ENCODE results near the gene SLC2A8. TPM values are rescaled to one million over a fixed set of nuclear protein-coding genes. Genes with fewer than 3 reads are reported as not detected.

Gene SLC2A8
- total RNA-seq, 5 donors from 2014 or later (not counting 1 experiment from before 2014, with no cell fraction given), result 1.4 to 6.2 (median 2.6) TPM

- ATAC-seq (replicated peaks in 1 of 4) (peak in 1 of 4 experiments; percentile 12), DNase-seq (no peak)
- H3K4me1 Mint-ChIP-seq, result peaks cover 0 to 3% (median under 1%) of the 10 kb centered on the region in 3 donors
- ChIA-PET POLR2A (interaction anchor here in 1 of 2 donors (0.6 to 0.8 kb wide), 2 partner anchors 33 to 253 kb away, joined by 4 to 6 read pairs; no protein-coding TSS in a partner anchor), CTCF (no interaction called here)
- Histone ChIP-seq H3K4me1 (ENCODE audit: control insufficient read depth in 1 of 2, extremely low read depth in 1 of 2, insufficient read depth in 2 of 2, low read length in 2 of 2) (peaks cover 0 to 11% of the 10 kb centered on the region in 2 experiments), H3K27me3 (replicated peaks in 1 of 2; ENCODE audit: control insufficient read depth in 2 of 2, extremely low read depth in 1 of 2, insufficient read depth in 2 of 2, low read length in 1 of 2) (peaks cover 0 to 7% of the 10 kb centered on the region in 2 experiments), H3K4me3 (ENCODE audit: control insufficient read depth in 1 of 2, extremely low read depth in 1 of 2, low read length in 1 of 2) (no peak overlapping the region), H3K36me3 (ENCODE audit: control insufficient read depth in 2 of 2, extremely low read depth in 1 of 2, insufficient read depth in 1 of 2, low read length in 1 of 2) (no peaks in the 10 kb centered on the region), H3K27ac (ENCODE audit: low read length) (no peak overlapping the region), H3K9me3 (no peaks in the 10 kb centered on the region)
- 87% methylated on average over 7 of the region's 15 CpGs for WGBS (ENCODE audit: insufficient coverage)
- H3K36me3 Mint-ChIP-seq, result no peaks in the 10 kb centered on the region
- H3K27me3 Mint-ChIP-seq, result peaks cover 16 to 29% of the 10 kb centered on the region in 2 donors
- no peak overlapping the region for H3K4me3 Mint-ChIP-seq
- H3K27ac Mint-ChIP-seq, result no peak overlapping the region
- no peaks in the 10 kb centered on the region for H3K9me3 Mint-ChIP-seq
Measured at GRCh38 chr9:127417131-127418036, 20.4 kb downstream of the SLC2A8 start.

- Mint-ChIP-seq H3K4me1 (peaks cover 6 to 9% (median 6%) of the 10 kb centered on the region in 3 donors), H3K27ac (no peak overlapping the region), H3K36me3 (no peaks in the 10 kb centered on the region), H3K27me3 (peaks cover 16 to 27% of the 10 kb centered on the region in 2 donors), H3K9me3 (no peaks in the 10 kb centered on the region), H3K4me3 (no peak overlapping the region)
- WGBS (ENCODE audit: insufficient coverage), result 59% methylated on average over 7 of the region's 12 CpGs
- peaks cover 0 to 7% of the 10 kb centered on the region in 2 experiments for H3K27me3 ChIP-seq (replicated peaks in 1 of 2; ENCODE audit: control insufficient read depth in 2 of 2, extremely low read depth in 1 of 2, insufficient read depth in 2 of 2, low read length in 1 of 2)
- ATAC-seq (replicated peaks in 1 of 4) (peak; percentile 48 to 76 (median 57)), DNase-seq (peak in 24 of 35 experiments; percentile 15 to 61 (median 36))
- H3K36me3 ChIP-seq (ENCODE audit: control insufficient read depth in 2 of 2, extremely low read depth in 1 of 2, insufficient read depth in 1 of 2, low read length in 1 of 2), result no peaks in the 10 kb centered on the region
- H3K4me3 ChIP-seq (ENCODE audit: control insufficient read depth in 1 of 2, extremely low read depth in 1 of 2, low read length in 1 of 2), result no peak overlapping the region
- H3K27ac ChIP-seq (ENCODE audit: low read length), result no peak overlapping the region
- peaks cover 0 to 12% of the 10 kb centered on the region in 2 experiments for H3K4me1 ChIP-seq (ENCODE audit: control insufficient read depth in 1 of 2, extremely low read depth in 1 of 2, insufficient read depth in 2 of 2, low read length in 2 of 2)
- ChIA-PET POLR2A (interaction anchor here in 1 of 2 donors (0.6 kb wide), 1 partner anchor 253 kb away, joined by 6 read pairs; no protein-coding TSS in a partner anchor), CTCF (no interaction called here)
- H3K9me3 ChIP-seq, result no peaks in the 10 kb centered on the region
Measured at GRCh38 chr9:127418037-127418471, 21.1 kb downstream of the SLC2A8 start.

- Histone ChIP-seq H3K4me1 (ENCODE audit: control insufficient read depth in 1 of 2, extremely low read depth in 1 of 2, insufficient read depth in 2 of 2, low read length in 2 of 2) (peaks cover 0 to 22% of the 10 kb centered on the region in 2 experiments), H3K4me3 (ENCODE audit: control insufficient read depth in 1 of 2, extremely low read depth in 1 of 2, low read length in 1 of 2) (peak overlapping the region in 1 of 2 donors; percentile 33), H3K27ac (ENCODE audit: low read length) (no peak overlapping the region), H3K36me3 (ENCODE audit: control insufficient read depth in 2 of 2, extremely low read depth in 1 of 2, insufficient read depth in 1 of 2, low read length in 1 of 2) (no peaks in the 10 kb centered on the region), H3K27me3 (replicated peaks in 1 of 2; ENCODE audit: control insufficient read depth in 2 of 2, extremely low read depth in 1 of 2, insufficient read depth in 2 of 2, low read length in 1 of 2) (peaks cover 0 to 7% of the 10 kb centered on the region in 2 experiments), H3K9me3 (no peaks in the 10 kb centered on the region)
- Mint-ChIP-seq H3K27ac (no peak overlapping the region), H3K4me1 (peaks cover 19 to 22% (median 19%) of the 10 kb centered on the region in 3 donors), H3K4me3 (no peak overlapping the region), H3K27me3 (peaks cover 9 to 19% of the 10 kb centered on the region in 2 donors), H3K9me3 (no peaks in the 10 kb centered on the region), H3K36me3 (no peaks in the 10 kb centered on the region)
- WGBS (ENCODE audit: insufficient coverage), result no CpG with 5 or more reads among the region's 6 CpGs
- no peak for ATAC-seq (replicated peaks in 1 of 4)
- DNase-seq, result no peak
- ChIA-PET POLR2A (no interaction called here), CTCF (no interaction called here)
Measured at GRCh38 chr9:127419348-127419747, 22.4 kb downstream of the SLC2A8 start.

GRCh38 chr9:127421057-127421456 lies 24.1 kb downstream of the SLC2A8 start:
- Histone ChIP-seq H3K27me3 (replicated peaks in 1 of 2; ENCODE audit: control insufficient read depth in 2 of 2, extremely low read depth in 1 of 2, insufficient read depth in 2 of 2, low read length in 1 of 2) (peaks cover 0 to 7% of the 10 kb centered on the region in 2 experiments), H3K27ac (ENCODE audit: low read length) (no peak overlapping the region), H3K36me3 (ENCODE audit: control insufficient read depth in 2 of 2, extremely low read depth in 1 of 2, insufficient read depth in 1 of 2, low read length in 1 of 2) (no peaks in the 10 kb centered on the region), H3K9me3 (no peaks in the 10 kb centered on the region), H3K4me1 (ENCODE audit: control insufficient read depth in 1 of 2, extremely low read depth in 1 of 2, insufficient read depth in 2 of 2, low read length in 2 of 2) (peaks cover 4 to 36% of the 10 kb centered on the region in 2 experiments), H3K4me3 (ENCODE audit: control insufficient read depth in 1 of 2, extremely low read depth in 1 of 2, low read length in 1 of 2) (no peak overlapping the region)
- H3K9me3 Mint-ChIP-seq, result no peaks in the 10 kb centered on the region
- H3K27me3 Mint-ChIP-seq, result peaks cover 0 to 4% of the 10 kb centered on the region in 2 donors
- ChIA-PET POLR2A (no interaction called here), CTCF (interaction anchor here in 1 of 2 donors (0.9 kb wide), 1 partner anchor 10 kb away, joined by 3 read pairs; no protein-coding TSS in a partner anchor)
- H3K4me3 Mint-ChIP-seq, result no peak overlapping the region
- ATAC-seq (replicated peaks in 1 of 4) (no peak), DNase-seq (no peak)
- no CpG with 5 or more reads among the region's 7 CpGs for WGBS (ENCODE audit: insufficient coverage)
- peaks cover 34 to 39% (median 36%) of the 10 kb centered on the region in 3 donors for H3K4me1 Mint-ChIP-seq
- no peaks in the 10 kb centered on the region for H3K36me3 Mint-ChIP-seq
- no peak overlapping the region for H3K27ac Mint-ChIP-seq

- Histone ChIP-seq H3K4me3 (ENCODE audit: control insufficient read depth in 1 of 2, extremely low read depth in 1 of 2, low read length in 1 of 2) (no peak overlapping the region), H3K27ac (ENCODE audit: low read length) (no peak overlapping the region), H3K9me3 (no peaks in the 10 kb centered on the region), H3K36me3 (ENCODE audit: control insufficient read depth in 2 of 2, extremely low read depth in 1 of 2, insufficient read depth in 1 of 2, low read length in 1 of 2) (no peaks in the 10 kb centered on the region), H3K4me1 (ENCODE audit: control insufficient read depth in 1 of 2, extremely low read depth in 1 of 2, insufficient read depth in 2 of 2, low read length in 2 of 2) (peaks cover 4 to 37% of the 10 kb centered on the region in 2 experiments), H3K27me3 (replicated peaks in 1 of 2; ENCODE audit: control insufficient read depth in 2 of 2, extremely low read depth in 1 of 2, insufficient read depth in 2 of 2, low read length in 1 of 2) (peaks cover 0 to 4% of the 10 kb centered on the region in 2 experiments)
- POLR2A ChIA-PET, result interaction anchor here in 1 of 2 donors (1.2 kb wide), 1 partner anchor 29 kb away, joined by 5 read pairs; the partner anchor contains the start of genes LRSAM1 and RPL12
- ATAC-seq (replicated peaks in 1 of 4), result no peak
- CTCF ChIA-PET, result interaction anchor here in 1 of 2 donors (0.7 kb wide), 1 partner anchor 9 kb away, joined by 4 read pairs; no protein-coding TSS in a partner anchor
- WGBS (ENCODE audit: insufficient coverage), result no CpG with 5 or more reads among the region's 10 CpGs
- Mint-ChIP-seq H3K9me3 (no peaks in the 10 kb centered on the region), H3K4me1 (peaks cover 44 to 49% (median 44%) of the 10 kb centered on the region in 3 donors), H3K36me3 (peaks cover 5% of the 10 kb centered on the region), H3K27ac (no peak overlapping the region), H3K4me3 (peak overlapping the region in 1 of 3 donors; percentile 100), H3K27me3 (no peaks in the 10 kb centered on the region)
- no peak for DNase-seq
Measured at GRCh38 chr9:127422133-127422782, 25.3 kb downstream of the SLC2A8 start.

- peak overlapping the region; percentile 99 to 100 (median 99) for H3K4me3 Mint-ChIP-seq
- ATAC-seq (replicated peaks in 1 of 4) (no peak), DNase-seq (no peak)
- whole genome bisulfite sequencing (ENCODE audit: insufficient coverage), result no CpG with 5 or more reads among the region's 6 CpGs
- H3K27ac ChIP-seq (ENCODE audit: low read length), result no peak overlapping the region
- ChIA-PET CTCF (no interaction called here), POLR2A (interaction anchor here in 1 of 2 donors (1.2 kb wide), 1 partner anchor 28 kb away, joined by 5 read pairs; the partner anchor contains the start of genes LRSAM1 and RPL12)
- H3K27me3 Mint-ChIP-seq, result no peaks in the 10 kb centered on the region
- peaks cover 5% of the 10 kb centered on the region for H3K36me3 Mint-ChIP-seq
- no peaks in the 10 kb centered on the region for H3K9me3 Mint-ChIP-seq
- no peak overlapping the region for H3K4me3 ChIP-seq (ENCODE audit: control insufficient read depth in 1 of 2, extremely low read depth in 1 of 2, low read length in 1 of 2)
- peak overlapping the region in 1 of 2 donors; percentile 98 for H3K27ac Mint-ChIP-seq
- H3K9me3 ChIP-seq, result no peaks in the 10 kb centered on the region
- H3K4me1 Mint-ChIP-seq, result peaks cover 46 to 50% (median 47%) of the 10 kb centered on the region in 3 donors
- H3K36me3 ChIP-seq (ENCODE audit: control insufficient read depth in 2 of 2, extremely low read depth in 1 of 2, insufficient read depth in 1 of 2, low read length in 1 of 2), result no peaks in the 10 kb centered on the region
- H3K27me3 ChIP-seq (replicated peaks in 1 of 2; ENCODE audit: control insufficient read depth in 2 of 2, extremely low read depth in 1 of 2, insufficient read depth in 2 of 2, low read length in 1 of 2), result peaks cover 0 to 4% of the 10 kb centered on the region in 2 experiments
- H3K4me1 ChIP-seq (ENCODE audit: control insufficient read depth in 1 of 2, extremely low read depth in 1 of 2, insufficient read depth in 2 of 2, low read length in 2 of 2), result peaks cover 4 to 41% of the 10 kb centered on the region in 2 experiments
Measured at GRCh38 chr9:127422787-127423186, 25.8 kb downstream of the SLC2A8 start.
